ENCODE data around the gene RING1. TPM values are rescaled to one million over a fixed set of nuclear protein-coding genes. Genes with fewer than 3 reads are reported as not detected.

RING1 gene
- polyA plus RNA-seq (ENCODE audit: insufficient read length in 4 of 4): 10 to 100 TPM; 51.7 to 73.1 (median 66.6) TPM

- DNase-seq (ENCODE audit: low read depth in 4 of 4, low spot score in 2 of 4): peak in 2 of 4 donors; percentile 61 to 70
These were observed at the start of gene RING1 for GRCh38 chr6:33208091-33208967. Gene RING1 (plus strand): TSS chr6:33208500. CDS start chr6:33208823, 323 bp downstream.

- no peak for DNase-seq (ENCODE audit: low read depth in 4 of 4, low spot score in 2 of 4)
These were observed 48.2 kb upstream of the RING1 start for GRCh38 chr6:33160096-33160495.

GRCh38 chr6:33160728-33161344 lies 47.5 kb upstream of the RING1 start:
- DNase-seq (ENCODE audit: low read depth in 4 of 4, low spot score in 2 of 4): no peak

GRCh38 chr6:33161354-33162331 lies 46.7 kb upstream of the RING1 start:
- DNase-seq (ENCODE audit: low read depth in 4 of 4, low spot score in 2 of 4): peak in 2 of 4 donors; percentile 29 to 33

GRCh38 chr6:33163540-33163939 lies 44.8 kb upstream of the RING1 start:
- DNase-seq (ENCODE audit: low read depth in 4 of 4, low spot score in 2 of 4): no peak

GRCh38 chr6:33164176-33164575 lies 44.1 kb upstream of the RING1 start:
- DNase-seq (ENCODE audit: low read depth in 4 of 4, low spot score in 2 of 4): no peak

- no peak for DNase-seq (ENCODE audit: low read depth in 4 of 4, low spot score in 2 of 4)
These were observed 43.5 kb upstream of the RING1 start for GRCh38 chr6:33164665-33165373.

GRCh38 chr6:33165581-33166258 lies 42.6 kb upstream of the RING1 start:
- no peak for DNase-seq (ENCODE audit: low read depth in 4 of 4, low spot score in 2 of 4)

GRCh38 chr6:33166363-33166762 lies 41.9 kb upstream of the RING1 start:
- no peak for DNase-seq (ENCODE audit: low read depth in 4 of 4, low spot score in 2 of 4)

GRCh38 chr6:33166811-33167210 lies 41.5 kb upstream of the RING1 start:
- no peak for DNase-seq (ENCODE audit: low read depth in 4 of 4, low spot score in 2 of 4)

GRCh38 chr6:33167374-33168283 lies 40.7 kb upstream of the RING1 start:
- no peak for DNase-seq (ENCODE audit: low read depth in 4 of 4, low spot score in 2 of 4)

- DNase-seq (ENCODE audit: low read depth in 4 of 4, low spot score in 2 of 4): no peak
These were observed 40.1 kb upstream of the RING1 start for GRCh38 chr6:33168284-33168601.

GRCh38 chr6:33168639-33169038 lies 39.7 kb upstream of the RING1 start:
- no peak for DNase-seq (ENCODE audit: low read depth in 4 of 4, low spot score in 2 of 4)

GRCh38 chr6:33169291-33170175 lies 38.8 kb upstream of the RING1 start:
- no peak for DNase-seq (ENCODE audit: low read depth in 4 of 4, low spot score in 2 of 4)

GRCh38 chr6:33170176-33171015 lies 37.9 kb upstream of the RING1 start:
- DNase-seq (ENCODE audit: low read depth in 4 of 4, low spot score in 2 of 4): no peak

- DNase-seq (ENCODE audit: low read depth in 4 of 4, low spot score in 2 of 4): no peak
These were observed 37.1 kb upstream of the RING1 start for GRCh38 chr6:33171016-33171879.

Measured in left renal cortex interstitium (tissue), 4 donors.